Activated CD4-positive, CD25-positive, alpha-beta regulatory T cell treated with anti-CD3 and anti-CD28 coated beads, Interleukin-2, amount 50 U/mL, for 24 hours (primary cell): Measurements from ENCODE around the gene TRPC4AP.
A peak's percentile ranks its signal among the peaks of the same experiment; 100 is the strongest.

ENCODE experiments used
- ATAC-seq, 2 donors: fragments of 150-1000 bp; cut with Tn5 transposase; one replicate each; pipeline ENCODE4 v1.10.0; 2021; ENCODE audit warnings: mild to moderate bottlenecking in 1 of 2, moderate library complexity in 1 of 2

TRPC4AP gene

GRCh38 chr20:34964486-34964885 is 128.1 kb downstream of the TRPC4AP start:
- no peak for ATAC-seq

GRCh38 chr20:34956751-34957472 is 135.7 kb downstream of the TRPC4AP start:
- no peak for ATAC-seq

DNA sequence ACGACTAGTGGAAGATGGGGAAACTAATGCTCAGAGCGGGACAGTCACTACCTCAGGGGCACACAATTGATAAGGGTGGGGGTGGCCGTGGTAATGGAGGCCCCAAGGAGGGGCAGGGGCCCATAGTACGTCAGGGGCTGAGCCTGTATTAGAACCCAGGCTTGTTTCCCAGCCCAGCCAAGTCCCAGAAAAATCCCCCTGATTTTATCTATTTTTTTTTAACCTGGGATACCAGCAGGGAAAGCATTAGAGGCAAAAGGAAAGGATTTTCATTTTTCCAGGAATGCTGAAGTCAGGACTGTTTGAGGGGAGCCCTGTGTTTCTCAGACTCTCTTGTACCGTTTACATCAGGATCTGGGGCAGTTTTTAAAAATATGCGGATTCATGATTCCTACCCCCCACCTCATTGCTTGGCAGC is 136.6 kb downstream of the TRPC4AP start:
- ATAC-seq = no peak

DNA sequence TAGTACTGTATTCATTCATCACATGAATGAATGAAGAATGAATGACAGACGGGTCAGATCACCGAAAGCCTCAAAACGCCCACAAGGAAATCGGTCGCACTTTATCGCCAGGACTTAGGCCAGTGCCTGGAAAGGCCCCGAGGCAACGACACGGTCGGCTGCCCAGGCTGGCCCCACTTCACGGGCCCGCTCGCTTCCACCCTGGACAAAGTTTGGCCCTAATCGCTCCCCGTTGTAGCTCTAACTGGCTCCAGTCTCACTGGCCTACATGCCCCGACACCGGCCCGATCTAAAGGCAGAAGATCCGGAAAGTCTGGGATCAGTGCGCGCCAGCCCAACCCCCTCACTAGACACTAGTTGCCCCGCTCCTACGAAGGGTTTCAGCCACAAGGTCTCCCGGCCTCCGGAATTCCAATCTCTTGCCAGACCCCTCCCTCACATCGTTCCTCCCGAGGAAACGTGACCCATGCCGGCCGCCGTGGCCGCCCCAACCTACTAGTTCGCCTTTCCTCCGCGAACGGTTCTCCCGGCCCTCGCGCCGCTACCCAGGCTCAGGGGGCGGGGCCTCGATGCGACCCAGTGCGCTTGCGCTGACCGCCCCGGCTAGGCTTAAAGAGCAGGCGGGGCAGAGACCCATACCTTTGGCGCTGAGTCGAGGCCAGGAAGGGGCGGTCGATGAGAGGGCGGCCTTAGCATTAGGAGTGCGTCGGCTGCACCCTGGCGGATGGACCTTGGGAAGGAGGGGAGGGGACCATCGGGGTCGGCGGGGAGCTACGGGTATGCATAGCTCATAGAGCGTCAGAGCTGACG is 137.2 kb downstream of the TRPC4AP start, which contains the start of the genes GSS and MYH7B:
TSS of gene GSS (minus strand) at position 576 of the 810 bp plus-strand sequence. CDS start 3,954 bp downstream, outside the sequence.
TSS of gene MYH7B (plus strand) at position 638 of the 810 bp plus-strand sequence. CDS start 22,138 bp downstream, outside the sequence.
- ATAC-seq = peak; percentile 90 to 93

- no peak for ATAC-seq
Observed at GRCh38 chr20:34954904-34955230, 137.7 kb downstream of the TRPC4AP start.

- no peak for ATAC-seq
Observed at GRCh38 chr20:34953960-34954359, 138.6 kb downstream of the TRPC4AP start.

GRCh38 chr20:34952671-34953070 is 139.9 kb downstream of the TRPC4AP start:
- no peak for ATAC-seq
